ELF-1 (cell line): ENCODE measurements around the gene MAP1B.
"Not testable (repeated sequence)": the region's sequence is repeated elsewhere in the genome, so short reads cannot be mapped to it uniquely, and the experiment has no call there.

Experiments
- DNase-seq: peaks from one replicate; pipeline ENCODE4 v3.0.0-alpha.2; 2016; ENCODE audit warnings: low read depth, low spot score

MAP1B gene

DNA sequence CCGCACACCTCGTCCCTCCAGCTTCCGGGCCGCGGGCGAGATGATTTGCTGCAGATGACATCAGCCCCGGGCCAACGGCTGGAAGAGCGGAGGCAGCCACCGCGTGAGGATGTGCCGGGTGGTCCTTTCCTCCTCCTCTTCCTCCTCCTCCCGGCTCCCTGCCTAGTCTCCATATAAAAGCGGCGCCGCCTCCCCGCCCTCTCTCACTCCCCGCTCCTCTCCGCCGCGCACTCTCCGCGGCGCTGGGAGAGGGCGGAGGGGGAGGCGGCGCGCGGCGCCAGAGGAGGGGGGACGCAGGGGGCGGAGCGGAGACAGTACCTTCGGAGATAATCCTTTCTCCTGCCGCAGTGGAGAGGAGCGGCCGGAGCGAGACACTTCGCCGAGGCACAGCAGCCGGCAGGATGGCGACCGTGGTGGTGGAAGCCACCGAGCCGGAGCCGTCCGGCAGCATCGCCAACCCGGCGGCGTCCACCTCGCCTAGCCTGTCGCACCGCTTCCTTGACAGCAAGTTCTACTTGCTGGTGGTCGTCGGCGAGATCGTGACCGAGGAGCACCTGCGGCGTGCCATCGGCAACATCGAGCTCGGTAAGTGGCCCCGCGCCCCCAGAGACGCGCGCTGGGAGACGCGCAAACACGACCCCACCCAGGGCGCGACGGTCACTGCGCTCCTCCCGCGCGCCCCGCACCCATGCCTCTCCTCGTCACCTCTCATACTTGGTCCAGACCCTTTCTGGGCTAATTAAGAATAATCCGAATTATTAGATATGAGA is at the start of gene MAP1B:
MAP1B (plus strand) TSS at position 345 of the 770 bp plus-strand sequence; CDS start at position 402, 57 bp downstream.
- DNase-seq = peak; percentile 98

GRCh38 chr5:72057816-72058215 is 49.5 kb upstream of the MAP1B start:
- no peak for DNase-seq

DNA sequence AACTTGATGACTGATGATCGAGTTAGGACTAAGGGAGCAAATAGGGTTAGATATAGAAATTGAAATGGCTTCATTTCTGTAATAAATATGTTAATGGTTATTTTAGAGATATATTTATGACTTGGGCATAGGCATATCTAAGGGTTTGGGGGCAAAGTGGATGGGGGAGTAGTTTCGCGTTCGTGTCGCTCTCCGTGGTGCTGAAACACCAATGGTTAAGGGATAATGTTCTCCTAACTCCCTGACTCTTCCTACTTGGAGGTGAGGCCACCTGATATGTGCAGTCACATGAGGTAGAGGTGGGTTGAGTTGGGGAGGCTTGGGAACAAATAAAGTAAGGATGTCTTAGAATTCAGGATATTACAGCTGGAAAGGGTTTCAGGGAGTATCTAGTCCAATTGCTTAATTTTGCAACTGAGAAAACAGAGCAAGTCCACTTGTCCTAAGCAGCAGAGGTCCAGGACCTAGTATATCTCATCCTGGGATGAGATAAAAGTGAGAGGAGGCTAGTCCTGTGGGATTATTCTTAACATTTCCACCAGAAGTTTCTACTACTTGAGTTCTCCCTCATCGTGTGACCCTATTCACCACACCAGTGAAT is 44.0 kb upstream of the MAP1B start:
- DNase-seq = peak; percentile 54

GRCh38 chr5:72064801-72065570 is 42.3 kb upstream of the MAP1B start:
- DNase-seq = peak; percentile 61

DNA sequence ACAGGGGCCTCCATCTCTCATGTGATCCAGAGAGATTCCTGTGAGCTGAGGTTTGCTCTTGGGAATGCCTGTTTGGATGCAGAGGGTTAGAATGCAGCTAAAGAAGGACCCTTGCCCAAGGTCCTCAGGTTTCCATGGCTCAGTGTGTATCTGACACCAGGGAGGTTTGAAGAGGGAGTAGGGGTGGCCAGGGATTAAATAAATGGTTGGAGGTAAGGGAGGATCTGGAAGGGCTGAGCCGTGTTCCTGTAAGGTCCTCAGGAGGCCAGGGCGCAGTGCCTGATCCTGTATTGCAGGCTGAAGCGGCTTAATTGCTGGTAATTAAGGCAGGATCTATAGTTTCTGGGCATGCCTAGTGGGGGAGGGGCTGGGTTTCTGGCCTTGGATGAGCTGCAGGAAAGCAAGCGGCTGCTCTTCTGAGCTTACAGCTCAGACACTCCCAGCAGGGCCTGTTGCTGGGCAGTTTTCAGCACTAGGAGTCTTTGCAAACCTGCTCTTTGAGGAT is 41.5 kb upstream of the MAP1B start:
- DNase-seq = peak; percentile 96

GRCh38 chr5:72066705-72067107 is 40.6 kb upstream of the MAP1B start:
- peak; percentile 18 for DNase-seq

- peak; percentile 69 for DNase-seq
These were observed 39.4 kb upstream of the MAP1B start for GRCh38 chr5:72067682-72068470.

DNA sequence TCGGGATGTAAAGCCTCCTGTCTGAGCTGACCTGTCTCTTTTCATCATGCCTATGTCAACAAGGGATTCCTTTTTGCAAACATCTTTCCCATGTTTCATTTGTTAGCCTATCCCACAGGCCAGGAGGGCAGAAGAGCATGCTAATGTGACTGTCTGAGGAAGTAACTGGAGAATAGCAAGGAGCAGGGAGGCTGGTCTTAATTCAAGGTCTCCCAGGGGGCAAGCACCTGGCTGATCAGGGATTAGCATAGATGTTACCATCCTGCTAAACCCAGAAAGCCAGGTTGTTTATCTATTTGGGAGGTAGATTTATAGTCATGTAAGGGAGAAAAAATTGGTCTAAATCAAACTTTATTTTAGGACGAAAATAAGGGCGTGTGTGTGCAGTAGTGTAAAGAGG is 36.7 kb upstream of the MAP1B start:
- no peak for DNase-seq

- DNase-seq = no peak
These were observed 35.4 kb upstream of the MAP1B start for GRCh38 chr5:72071906-72072305.

GRCh38 chr5:72074251-72074650 is 33.0 kb upstream of the MAP1B start:
- no peak for DNase-seq

DNA sequence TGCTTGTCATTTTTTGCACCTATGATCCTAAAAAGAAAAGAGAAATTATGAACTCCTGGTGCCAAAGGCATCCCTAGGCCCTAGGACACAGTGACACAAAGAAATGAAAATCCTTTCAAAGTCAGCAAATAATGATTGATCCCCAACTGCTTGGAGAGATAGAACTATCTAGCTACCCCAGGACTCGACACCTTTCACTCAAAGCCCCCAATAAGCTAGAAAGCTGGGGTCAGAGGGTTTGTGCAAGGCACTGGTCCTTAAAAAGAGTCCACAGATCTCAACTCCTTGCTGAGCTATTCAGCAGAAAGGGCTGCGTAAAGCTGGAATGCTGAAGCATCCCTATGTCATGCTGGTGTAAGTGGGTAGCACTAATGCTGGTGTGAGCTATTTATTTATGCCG is 31.8 kb upstream of the MAP1B start:
- DNase-seq = no peak

DNA sequence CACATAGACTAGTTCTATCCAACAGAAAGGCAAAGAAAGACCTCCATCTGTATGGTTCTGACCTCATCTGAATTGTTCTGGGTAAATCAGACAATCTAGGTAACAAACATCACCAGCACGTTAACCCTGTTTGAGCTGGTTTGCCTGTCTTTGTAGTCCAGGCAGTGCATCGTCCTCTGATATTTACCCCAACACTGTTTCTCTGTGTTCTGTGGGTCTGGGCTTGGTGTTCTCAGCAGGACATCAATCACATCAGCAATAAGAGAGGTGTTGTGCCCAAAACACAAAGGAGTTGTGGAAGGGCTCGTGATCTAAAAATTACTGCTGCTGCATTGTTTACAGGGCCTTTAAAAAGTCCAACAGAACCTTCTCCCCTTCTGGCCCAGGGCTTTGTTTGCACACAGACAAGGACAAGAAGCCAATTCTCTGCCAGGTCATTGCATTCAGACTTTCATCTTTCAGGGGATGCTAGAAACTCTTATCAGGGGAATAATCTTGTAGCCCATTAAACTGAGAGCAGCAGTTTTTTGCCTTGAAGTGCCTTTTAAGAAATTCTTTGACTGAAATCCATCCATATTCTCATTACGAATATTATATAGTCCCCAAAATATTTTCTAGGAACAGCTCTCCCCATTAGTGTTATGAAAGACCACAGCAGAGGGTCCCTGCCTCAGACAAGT is 30.5 kb upstream of the MAP1B start:
- peak; percentile 81 for DNase-seq

DNA sequence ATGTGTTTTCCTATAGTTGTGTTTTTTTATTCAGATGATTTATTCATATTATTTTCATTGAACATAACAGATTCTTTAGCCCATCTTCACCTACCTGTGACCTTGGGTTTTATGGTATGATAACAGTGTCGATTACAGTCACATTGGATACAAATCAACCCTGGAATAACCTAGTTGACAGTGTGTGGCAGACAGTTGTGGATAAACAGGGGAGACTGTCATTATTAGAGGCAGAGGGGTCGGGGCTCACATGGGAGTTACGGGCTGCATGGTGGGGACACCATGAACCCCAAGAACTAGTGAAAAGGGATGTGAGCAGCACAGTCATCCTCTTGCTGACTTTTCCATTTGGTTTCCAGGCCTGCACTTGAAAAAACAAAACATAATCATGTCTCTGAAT is 29.9 kb upstream of the MAP1B start:
- no peak for DNase-seq

GRCh38 chr5:72079288-72079687 is 28.0 kb upstream of the MAP1B start:
- DNase-seq = peak; percentile 85

DNA sequence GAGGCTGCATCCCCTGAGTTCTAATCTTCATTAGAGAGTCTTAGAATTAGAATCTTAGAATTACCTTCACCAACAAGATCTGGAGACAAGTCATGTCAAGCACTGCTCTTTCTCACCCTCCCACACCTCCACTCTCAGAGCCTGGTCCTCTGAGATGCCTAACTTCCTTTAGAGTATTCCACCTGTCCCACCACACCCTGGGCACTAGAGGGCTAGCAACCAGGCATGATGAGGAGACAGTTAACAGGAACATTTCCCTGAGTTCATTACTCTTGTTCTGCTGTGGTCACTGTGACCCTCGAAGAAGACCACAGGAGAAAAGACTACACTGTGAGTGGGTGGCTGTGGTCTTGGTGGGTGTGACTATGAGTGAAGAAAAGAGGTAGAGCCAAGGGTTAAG is 25.2 kb upstream of the MAP1B start:
- DNase-seq = no peak

- no peak for DNase-seq
These were observed 22.4 kb upstream of the MAP1B start for GRCh38 chr5:72084876-72085275.

- no peak for DNase-seq
These were observed 22.0 kb upstream of the MAP1B start for GRCh38 chr5:72085319-72085718.

DNA sequence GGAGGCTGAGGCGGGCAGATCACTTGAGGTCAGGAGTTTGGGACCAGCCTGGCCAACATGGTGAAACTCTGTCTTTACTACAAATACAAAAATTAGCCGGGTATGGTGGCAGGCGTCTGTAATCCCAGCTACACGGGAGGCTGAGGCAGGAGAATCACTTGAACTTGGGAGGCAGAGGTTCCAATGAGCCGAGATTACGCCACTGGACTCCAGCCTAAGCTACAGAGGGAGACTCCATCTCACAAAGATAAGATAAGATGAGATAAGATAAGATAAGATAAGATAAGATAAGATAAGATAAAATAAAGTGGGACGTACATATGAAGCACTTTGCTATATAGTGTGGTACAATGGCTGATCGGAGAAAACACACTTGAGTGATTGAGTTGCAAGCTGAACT is 17.6 kb upstream of the MAP1B start:
- DNase-seq = not testable (repeated sequence)

DNA sequence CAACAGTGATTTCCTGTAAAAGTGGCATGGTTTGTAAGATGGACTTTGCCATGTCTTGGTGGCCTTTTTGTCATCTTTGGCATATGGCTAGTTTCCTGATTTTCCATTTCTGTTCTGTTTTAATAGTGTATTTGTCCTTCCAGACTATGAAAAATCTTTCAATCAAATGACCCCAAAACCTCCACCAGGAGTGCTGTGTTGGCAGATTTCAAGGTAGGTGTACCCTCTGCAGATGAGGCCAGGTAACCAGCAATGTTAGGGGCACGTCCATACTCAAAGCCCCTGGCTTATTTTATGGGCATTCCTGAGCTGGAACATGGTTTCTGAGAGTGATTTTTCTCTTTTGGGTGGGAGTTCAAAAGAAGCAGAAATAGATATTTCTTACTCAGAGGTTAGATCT is 15.2 kb upstream of the MAP1B start:
- no peak for DNase-seq

DNA sequence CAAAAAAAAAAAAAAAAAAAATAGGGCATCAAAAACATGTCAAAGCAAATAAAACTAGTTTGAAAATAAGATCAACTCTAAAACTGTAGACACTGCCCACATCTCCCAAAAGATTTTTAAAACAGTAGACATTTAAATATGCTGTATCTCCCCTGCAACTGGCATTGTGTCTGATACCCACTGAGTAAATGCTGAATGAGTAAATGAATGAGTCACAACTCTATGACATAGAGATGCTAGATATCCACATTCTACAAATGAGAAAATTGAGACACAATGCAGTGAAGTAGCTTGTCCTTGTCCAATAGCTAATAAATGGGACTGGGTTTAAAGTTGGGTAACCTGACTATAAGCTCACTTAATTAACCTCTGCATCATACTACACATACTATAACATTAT is 14.1 kb upstream of the MAP1B start:
- no peak for DNase-seq

GRCh38 chr5:72093824-72094223 is 13.5 kb upstream of the MAP1B start:
- DNase-seq = no peak
